ENCODE measurements around the gene CFAP61.

GRCh38 chr20:20031790-20032189 lies 20.5 kb upstream of the CFAP61 start:
- TF ChIP-seq CTCF (IDR thresholded peaks at IDR 0.05) (no peak), POLR2A (IDR thresholded peaks at IDR 0.05) (no peak), EP300 (IDR thresholded peaks at IDR 0.05) (no peak)

Data from suprapubic skin (tissue), 3 donors.